Anterior cingulate cortex (tissue), 58 donors: ENCODE results near the gene BICD2.
"Not testable (repeated sequence)": the region's sequence is repeated elsewhere in the genome, so short reads cannot be mapped to it uniquely, and the experiment has no call there.

ENCODE experiments used
- DNase-seq, 58 donors: peaks; one replicate each; lab custom pipeline; 2025; lab: John Stamatoyannopoulos, UW

The BICD2 gene

GRCh38 chr9:92771309-92771708 lies 6.7 kb upstream of the BICD2 start:
- no peak for DNase-seq

DNA sequence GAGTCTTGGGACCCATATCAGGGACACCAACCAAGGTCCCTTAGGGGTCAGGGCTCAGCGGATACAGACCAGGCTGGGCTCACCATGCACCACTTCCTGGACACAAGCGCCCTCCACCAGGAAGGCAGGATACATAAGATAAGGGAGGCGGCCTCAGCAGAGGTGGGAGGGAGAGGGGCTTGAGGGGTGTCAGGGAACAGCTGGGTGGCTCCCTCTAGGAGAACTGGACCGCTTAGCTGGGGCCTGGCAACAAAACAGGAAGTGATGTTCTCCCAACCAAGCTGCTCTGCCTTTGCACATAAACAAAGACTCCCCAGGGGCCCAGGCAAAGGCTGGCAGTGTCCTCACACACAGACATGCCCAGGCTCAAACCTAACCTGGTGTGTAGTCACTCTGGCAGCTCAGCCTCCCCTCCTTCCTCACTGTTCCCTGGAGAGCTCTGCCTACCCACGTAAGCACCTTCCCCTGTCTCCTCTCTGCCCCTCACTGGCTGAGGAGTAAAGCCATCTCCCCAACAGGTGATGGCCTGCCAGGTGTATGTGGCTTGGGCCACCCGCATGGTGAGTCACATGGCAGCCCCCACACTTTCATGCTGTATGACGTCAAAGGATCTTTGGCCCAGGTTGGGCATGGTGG lies 5.8 kb upstream of the BICD2 start:
- no peak for DNase-seq

DNA sequence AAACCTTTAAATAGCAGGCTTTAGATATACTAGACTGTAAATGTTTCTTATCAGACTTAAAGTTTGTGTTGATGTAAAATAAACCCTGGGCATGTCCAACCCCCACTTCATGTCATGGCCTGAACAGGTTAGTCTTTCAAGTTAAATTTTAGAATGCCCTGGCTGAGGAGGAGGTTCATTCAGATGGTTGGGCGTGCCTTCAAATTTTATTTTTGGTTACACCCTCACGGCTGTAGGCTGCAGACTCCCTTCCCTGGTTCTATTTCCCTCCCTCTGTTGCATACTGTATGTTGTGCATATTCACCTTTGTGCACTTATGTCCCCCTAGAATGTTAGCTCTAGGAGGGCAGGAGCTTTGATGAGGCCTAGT lies 5.3 kb upstream of the BICD2 start:
- no peak for DNase-seq

DNA sequence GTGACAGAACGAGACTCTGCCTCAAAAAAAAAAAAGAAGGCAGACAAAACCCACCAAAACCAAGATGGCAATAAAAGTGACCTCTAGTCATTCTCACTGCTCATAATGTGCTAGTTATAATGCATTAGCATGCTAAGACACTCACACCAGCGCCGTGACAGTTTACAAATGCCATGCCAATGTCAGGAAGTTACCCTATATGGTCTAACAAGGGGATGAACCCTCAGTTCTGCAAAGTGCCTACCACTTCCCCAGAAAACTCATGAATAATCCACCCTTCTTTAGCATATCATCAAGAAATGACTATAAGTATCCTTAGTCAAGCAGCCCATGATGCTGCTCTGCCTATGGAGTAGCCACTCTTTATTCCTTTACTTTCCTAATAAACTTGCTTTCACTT lies 4.7 kb upstream of the BICD2 start:
- DNase-seq: no peak

DNA sequence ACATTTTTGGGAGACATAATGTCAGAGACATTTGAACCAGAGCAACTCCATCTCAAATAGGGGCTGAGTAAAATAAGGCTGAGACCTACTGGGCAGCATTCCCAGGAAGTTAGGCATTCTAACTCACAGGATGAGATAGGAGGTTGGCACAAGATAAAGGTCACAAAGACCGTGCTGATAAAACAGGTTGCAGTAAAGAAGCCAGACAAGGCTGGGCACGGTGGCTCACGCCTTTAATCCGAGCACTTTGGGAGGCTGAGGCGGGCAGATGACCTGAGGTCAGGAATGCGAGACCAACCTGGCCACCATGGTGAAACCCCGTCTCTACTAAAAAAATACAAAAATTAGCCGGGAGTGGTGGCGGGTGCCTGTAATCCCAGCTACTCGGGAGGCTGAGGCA lies 4.2 kb upstream of the BICD2 start:
- not testable (repeated sequence) for DNase-seq

- DNase-seq: no peak
Measured at GRCh38 chr9:92767066-92768054, 2.7 kb upstream of the BICD2 start.

GRCh38 chr9:92764988-92765936 lies 629 bp upstream of the BICD2 start:
- peak; percentile 68 to 100 (median 98) for DNase-seq

DNA sequence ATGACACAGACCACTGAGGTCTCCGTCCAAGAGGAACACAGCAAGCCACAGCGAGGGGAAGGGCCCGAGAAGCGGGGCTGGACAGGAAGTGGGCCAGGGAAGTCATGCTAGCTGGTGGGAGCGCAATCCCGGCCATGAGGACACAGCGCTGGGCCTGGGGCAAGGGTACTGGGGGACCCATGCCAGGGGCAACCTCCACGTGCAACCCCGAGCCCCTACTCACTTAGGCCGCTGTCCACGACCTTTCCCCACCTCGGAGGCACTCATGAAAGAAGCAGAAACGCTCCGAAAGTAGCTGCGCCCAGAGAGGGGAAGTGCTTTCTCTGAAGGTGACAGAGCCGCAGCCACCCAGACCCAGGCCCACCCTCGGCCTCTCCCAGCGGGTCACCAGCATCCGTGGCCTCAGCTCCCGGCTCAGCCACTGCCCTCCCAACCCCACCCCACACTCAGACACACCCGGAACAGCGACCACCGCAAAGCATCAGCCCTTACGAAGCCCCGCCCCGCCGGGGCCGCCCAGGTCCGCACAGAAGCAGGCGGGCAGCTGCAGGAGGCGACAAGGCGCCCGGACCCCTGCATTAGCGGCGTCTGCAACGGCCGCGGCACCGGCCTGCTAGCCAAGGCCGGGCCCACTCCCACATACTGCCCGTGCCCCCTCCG lies 782 bp downstream of the BICD2 start:
- peak in 3 of 58 donors; percentile 24 to 32 (median 30) for DNase-seq

- DNase-seq: peak in 1 of 58 donors; percentile 29
Measured at GRCh38 chr9:92762781-92763708, 1.6 kb downstream of the BICD2 start.

GRCh38 chr9:92762196-92762595 lies 2.4 kb downstream of the BICD2 start:
- no peak for DNase-seq

DNA sequence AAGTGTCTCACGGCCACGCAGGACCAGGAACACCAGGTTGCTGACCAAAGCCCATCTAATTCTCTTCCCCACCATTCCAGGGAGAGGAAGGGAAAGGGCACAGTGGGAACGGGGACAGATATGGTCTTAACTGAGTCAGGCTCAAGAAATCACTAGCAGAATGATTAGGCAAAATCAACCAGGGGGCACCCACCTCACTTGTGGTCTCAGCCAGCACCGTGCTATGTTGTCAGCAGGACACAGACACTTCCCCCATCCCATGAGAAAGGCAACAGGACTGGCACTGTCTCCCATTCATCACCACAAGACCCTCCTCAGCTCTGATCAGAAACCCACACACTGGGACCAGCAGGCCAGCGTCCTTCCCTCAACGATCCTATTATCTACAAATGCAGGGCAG lies 2.9 kb downstream of the BICD2 start:
- no peak for DNase-seq

GRCh38 chr9:92760494-92760893 lies 4.1 kb downstream of the BICD2 start:
- DNase-seq: no peak

DNA sequence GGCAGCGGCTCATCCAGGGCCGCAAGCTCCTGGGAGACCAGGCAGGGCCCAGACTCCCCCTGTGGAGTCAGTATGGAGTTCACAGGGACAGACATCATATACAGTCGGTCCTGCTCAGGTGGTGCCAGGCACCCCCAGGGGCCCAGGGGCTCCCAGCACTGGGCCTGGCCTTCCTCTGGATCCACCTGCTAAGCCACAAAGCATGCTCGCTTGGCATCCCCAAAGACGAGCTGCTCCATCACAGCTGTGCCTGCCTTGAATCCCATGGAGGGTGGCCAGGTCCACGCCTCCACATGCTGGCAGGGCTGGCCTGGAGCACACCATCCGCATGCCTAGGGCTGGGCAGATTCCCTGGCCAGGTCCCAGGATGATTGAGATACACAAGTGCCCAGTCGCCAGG lies 4.6 kb downstream of the BICD2 start:
- peak in 45 of 58 donors; percentile 13 to 73 (median 52) for DNase-seq

- no peak for DNase-seq
Measured at GRCh38 chr9:92759446-92759845, 5.2 kb downstream of the BICD2 start.

DNA sequence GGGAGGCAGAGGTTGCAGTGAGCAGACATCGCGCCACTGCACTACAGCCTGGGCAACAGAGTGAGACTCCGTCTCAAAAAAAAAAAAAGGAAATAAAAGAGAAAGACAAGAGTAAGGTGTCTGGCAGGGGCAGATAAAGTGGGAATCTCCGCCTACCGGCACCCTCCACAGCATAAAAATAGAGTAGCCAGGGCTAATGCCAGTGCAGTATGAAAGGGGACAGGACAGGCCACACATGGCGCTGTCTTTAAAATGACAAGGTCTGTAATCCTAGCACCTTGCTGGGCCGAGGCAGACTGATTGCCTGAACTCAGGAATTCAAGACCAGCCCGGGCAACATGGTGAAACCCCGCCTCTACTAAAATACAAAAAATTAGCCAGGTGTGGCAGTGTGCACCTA lies 7.8 kb downstream of the BICD2 start:
- no peak for DNase-seq

DNA sequence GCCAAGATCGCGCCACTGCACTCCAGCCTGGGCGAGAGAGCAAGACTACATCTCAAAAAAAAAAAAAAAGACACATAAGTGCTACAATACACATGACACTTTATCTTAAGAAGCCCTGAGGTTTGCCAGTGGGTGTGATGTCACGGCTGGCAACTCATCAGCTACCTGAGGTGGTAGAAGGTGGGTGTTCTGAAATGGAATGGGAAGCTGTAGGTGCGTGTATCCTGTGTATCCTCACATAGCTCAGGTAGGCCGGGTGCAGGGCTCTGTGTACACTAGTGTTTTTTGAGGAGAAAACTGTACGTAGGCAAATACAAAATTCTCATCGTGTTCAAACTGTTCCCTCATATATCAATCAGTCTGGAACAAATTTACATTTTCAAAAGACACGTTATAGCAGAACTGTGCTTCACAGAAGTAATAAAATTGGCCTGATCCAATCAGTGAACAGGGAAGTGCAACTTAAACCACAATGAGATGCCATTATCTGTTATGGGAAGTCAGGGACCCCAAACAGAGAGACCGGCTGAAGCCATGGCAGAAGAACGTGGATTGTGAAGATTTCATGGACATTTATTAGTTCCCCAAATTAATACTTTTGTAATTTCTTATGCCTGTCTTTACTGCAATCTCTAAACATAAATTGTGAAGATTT lies 10.4 kb downstream of the BICD2 start:
- DNase-seq: peak in 1 of 58 donors; percentile 24

- no peak for DNase-seq
Measured at GRCh38 chr9:92752812-92753404, 11.7 kb downstream of the BICD2 start.

DNA sequence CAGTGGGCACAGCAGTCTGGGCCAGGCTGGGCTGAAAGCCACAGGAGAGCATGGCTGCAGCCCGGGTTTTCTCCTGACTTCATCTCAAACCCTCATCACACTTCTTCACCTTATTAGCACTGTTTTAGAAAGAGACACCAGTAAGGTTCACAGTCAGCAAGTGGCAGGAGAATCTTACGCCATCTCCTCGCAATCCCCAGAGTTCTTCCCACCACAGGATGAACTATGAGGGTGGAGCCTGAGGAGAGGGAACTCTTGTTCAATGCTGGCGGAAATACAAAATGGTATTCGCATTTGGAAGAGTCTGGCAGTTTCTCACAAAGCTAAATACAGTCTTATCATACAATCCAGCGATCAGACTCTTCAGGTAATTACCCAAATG lies 14.7 kb downstream of the BICD2 start:
- no peak for DNase-seq
